NCI-H146 treated with DMSO at 0.1 percent for 48 hours (cell line): ENCODE measurements around the gene PPA2.

ENCODE experiments used
- DNase-seq: peaks from one replicate; lab custom pipeline; 2025; ENCODE audit not compliant: unreplicated experiment; lab: John Stamatoyannopoulos, UW

Gene PPA2

DNA sequence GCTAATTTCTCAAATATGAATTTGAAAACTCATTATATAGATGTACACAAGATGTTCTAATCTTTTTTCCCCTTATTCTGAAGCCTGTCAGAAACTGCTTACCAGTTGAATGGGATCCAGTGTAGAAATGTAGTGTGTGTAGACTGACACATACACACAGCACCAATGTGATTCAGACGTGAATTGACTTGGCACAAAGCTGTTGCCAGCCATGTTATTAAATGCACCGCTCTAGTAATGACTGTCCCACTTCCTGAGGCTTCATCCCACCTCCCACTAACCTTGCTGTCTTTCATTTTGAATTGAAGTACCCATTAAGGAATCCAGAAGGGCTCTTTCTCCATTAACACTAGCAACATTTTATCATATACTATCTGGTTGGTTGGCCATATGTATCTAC lies 146.6 kb downstream of the PPA2 start:
- no peak for DNase-seq
